ENCODE results near the gene POLR1C.
"Not testable (repeated sequence)": the region's sequence is repeated elsewhere in the genome, so short reads cannot be mapped to it uniquely, and the experiment has no call there.

POLR1C gene

DNA sequence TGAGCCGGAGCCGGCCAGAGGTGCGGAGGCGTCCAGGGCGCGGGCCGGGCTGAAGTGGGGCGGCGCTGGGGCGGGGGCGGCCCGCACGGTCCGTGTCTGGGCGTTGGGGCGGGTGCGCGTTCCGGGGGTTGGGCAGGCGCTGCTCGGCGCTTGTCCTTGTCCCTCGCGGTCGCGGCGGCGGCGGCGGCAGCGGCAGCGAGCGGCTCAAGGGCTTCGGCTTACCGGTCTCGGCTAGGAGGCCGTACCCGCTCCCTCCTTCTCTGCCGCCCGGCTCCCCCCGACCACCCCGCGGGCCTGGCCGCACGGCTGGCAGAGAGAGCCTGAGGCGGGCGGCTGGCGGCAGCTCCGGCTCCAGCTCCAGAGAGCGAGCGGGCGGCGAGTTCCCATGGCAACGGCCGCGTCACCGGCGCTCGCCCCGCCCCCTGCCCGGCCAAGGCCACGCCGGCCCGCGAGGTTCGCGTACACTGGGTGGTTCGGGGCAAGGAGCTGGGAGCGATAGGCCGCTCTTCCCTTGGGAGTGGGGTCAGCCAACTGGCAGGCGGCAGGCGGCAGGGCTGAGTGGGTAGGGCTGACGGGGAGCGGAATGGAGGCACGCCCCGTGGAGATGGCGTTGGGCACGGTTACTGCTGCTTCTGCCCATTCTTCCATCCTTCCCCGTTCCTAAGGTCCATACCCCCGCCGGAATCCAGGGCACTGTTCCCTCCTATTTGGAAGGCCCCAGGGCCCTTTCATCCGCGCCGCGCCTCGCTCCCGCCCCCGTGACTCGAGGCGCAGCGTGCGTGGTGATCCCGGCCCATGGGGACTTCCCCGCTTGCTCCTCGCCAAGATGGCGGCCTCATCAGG is 6.7 kb upstream of the POLR1C start, which contains the start of gene LRRC73:
LRRC73 (minus strand) TSS at position 363 of the 843 bp plus-strand sequence. CDS start 561 bp downstream, outside the sequence.
- peak; percentile 77 for DNase-seq (ENCODE audit: low spot score)

DNA sequence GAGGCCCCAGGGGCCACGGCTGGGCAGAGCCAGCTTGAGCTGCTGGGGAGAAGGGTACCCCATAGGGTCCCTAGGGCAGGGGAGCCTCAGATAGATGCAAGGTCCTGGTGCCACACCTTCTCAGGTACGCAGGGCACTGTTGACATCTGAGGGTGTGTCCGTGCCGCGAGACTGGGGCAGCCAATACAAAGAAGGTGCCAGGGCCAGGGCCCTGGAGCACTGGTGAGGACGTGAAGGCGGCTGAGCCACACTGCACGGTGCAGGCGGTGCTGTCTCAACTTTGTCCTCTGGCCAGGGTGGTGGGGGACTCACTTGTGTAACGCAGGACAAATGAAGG is 6.1 kb upstream of the POLR1C start:
- no peak for DNase-seq (ENCODE audit: low spot score)

DNA sequence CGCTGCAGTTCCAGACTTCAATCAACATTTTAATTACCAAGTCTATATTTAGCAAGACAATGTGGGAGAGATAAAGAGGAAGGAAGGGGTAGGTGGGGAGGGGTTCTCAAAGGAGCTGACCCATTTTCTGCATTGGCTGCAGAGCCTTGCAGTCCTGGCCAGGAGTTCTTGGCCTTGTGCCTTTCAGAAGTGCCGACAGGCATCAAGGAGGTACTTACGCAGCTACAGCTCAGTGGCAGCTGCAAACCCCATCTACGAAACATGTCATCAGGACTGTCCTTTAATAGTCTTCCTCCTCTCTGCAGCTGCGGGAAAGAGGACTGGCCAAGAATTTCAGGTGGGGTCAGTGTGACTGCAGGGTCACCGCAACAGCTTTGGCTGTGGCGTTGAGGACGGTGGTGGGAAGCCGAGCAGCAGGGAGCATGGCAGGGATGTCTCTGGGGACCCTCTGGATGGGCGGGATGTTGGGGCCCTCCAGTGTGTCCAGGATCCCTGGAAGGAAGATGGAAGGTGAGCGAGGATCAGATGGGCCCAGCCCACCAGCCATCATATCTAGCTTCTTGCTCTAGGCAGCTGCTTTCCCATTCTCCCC is 5.0 kb upstream of the POLR1C start:
- no peak for DNase-seq (ENCODE audit: low spot score)

- DNase-seq (ENCODE audit: low spot score): no peak
These were observed 1.1 kb upstream of the POLR1C start for GRCh38 chr6:43515808-43516207.

GRCh38 chr6:43516367-43516696 is 557 bp upstream of the POLR1C start:
- DNase-seq (ENCODE audit: low spot score): no peak

- DNase-seq (ENCODE audit: low spot score): no peak
These were observed 842 bp downstream of the POLR1C start for GRCh38 chr6:43517505-43518357.

DNA sequence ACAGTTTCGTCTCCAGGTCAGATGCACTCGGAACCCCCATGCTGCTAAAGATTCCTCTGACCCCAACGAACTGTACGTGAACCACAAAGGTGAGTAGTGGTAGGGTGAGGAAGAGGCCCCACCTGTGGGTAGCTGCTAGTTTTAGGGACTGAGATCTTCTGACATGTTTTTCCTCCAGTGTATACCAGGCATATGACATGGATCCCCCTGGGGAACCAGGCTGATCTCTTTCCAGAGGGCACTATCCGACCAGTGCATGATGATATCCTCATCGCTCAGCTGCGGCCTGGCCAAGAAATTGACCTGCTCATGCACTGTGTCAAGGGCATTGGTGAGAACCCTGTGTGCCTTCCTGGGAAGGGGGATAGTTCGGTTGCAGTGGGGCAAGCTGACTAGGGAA is 3.2 kb downstream of the POLR1C start:
- no peak for DNase-seq (ENCODE audit: low spot score)

DNA sequence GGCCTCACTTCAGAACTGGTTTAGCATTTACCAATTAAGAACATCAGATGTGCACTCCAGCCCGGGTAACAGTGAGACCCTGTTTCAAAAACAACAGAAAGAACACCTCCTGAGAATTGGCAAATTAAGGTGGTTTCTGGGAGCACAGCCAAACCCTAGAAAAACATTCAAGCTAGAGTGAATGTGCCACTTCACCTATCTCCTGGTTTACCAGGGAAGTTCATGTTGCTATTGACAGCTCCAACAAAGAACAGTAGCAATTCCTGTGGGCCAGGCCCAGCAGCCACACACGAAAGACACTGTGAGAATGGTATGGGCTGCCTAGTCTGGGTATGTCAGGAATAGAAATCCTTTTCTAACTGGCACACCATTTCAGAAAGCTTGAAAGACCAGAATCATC is 4.9 kb downstream of the POLR1C start:
- DNase-seq (ENCODE audit: low spot score): no peak

DNA sequence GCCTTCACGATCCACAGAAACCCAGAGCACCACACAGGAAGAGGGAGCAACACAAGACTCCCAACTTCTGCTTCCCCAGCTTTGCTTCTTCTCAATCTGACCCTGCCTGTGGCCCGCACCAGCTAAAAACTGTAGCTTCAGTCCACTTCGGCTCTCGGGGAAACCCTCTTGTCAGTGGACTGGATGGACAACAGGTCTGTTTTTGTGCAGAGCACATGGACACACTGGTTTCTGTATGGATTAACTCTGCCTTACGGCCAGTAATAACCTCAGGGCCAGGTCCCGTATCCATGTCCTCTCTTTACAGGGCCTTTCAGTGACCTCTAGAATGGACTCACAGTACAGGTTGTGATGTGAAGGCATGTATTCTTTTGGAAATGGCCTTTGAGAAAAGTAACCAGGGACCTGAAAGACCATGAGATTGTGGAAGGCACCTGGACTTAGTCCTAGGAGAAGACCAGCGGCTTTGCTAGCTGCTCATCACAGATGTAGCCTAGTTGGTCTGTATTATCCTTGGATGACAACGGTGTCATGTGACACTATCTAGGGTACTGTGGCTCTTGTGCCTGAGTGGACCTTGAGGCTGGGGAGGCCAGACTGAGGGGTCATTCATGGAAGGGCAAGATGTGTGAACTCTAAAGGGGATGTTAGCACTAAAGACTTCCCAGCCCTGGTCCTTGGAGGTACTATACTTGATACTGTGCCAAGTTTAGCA is 5.8 kb downstream of the POLR1C start:
- no peak for DNase-seq (ENCODE audit: low spot score)

DNA sequence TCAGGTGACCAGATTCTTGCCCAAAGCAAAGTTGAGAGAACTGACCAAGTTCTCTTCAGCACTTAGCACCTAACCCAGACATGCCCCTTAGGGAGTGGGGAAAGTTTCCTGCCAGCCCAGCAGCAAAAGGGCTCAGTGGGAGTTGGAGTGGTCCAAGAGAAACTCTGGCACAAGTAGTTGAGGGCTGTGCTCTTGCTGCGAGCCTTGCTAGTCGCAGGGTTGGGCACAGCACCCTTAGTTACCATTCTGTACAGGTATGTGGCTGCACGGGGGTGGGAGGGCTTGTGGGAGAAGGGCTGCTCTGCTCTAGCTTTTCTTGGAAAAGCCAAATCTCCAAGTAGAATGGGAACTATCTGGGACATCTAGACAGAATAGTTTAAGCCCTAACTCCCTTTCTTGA is 6.4 kb downstream of the POLR1C start:
- DNase-seq (ENCODE audit: low spot score): no peak

DNA sequence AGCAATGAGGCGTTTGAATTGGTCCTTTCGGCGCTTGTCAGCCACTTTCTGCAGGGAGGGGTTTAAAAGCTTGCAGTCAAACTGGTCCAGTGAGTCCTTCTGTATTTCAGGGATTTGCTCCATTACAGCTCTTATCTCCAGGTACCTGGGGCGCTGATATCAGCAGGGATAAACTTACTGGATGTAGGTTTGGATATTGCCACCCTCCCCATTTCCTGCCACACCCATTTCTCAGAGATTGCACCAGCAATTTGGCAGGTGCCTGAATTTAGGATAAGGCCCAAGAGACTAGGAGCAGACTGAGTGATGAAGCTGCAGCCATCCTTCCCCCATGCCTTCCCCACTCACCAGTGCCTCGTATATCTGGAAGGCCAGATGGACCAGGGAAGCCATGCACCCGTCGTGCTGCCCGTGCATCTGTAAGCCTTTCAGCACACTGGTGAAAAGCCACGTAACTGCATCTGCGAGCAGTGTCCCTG is 7.6 kb downstream of the POLR1C start:
- no peak for DNase-seq (ENCODE audit: low spot score)

GRCh38 chr6:43532201-43532600 is 15.3 kb downstream of the POLR1C start:
- DNase-seq (ENCODE audit: low spot score): no peak

DNA sequence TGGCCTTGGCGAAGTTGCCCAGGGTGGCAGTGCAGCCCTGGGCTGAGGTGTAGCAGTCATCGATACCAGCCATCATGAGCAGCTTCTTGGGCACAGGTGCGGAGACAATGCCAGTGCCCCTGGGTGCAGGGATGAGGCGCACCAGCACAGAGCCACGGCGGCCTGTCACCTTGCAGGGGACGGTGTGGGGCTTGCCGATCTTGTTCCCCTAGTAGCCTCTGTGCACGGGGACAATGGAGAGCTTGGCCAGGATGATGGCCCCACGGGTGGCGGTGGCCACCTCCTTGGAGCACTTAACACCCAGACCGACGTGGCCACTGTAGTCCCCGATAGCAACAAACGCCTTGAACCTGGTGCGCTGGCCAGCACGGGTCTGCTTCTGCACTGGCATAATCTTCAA is 22.1 kb downstream of the POLR1C start:
- DNase-seq (ENCODE audit: low spot score): not testable (repeated sequence)

DNA sequence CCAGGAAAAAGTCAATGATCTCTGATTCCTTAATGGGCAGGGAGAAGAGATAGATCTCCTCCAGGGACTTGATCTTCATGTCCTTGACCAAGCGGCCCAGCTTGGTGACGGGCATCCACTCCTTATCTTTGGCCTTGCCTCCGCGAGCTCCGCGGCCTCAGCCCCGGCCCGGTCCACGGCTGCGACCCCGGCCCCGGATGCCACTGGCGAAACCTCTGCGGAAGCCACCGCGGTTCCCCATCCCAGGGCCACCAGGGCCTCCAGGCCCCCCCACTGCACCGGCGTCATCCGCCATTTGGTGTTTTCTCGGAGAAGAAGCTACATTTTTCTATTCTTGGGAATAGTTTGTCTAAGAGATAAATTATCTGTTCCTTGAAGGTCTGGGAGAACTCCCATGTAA is 22.5 kb downstream of the POLR1C start:
- not testable (repeated sequence) for DNase-seq (ENCODE audit: low spot score)

DNA sequence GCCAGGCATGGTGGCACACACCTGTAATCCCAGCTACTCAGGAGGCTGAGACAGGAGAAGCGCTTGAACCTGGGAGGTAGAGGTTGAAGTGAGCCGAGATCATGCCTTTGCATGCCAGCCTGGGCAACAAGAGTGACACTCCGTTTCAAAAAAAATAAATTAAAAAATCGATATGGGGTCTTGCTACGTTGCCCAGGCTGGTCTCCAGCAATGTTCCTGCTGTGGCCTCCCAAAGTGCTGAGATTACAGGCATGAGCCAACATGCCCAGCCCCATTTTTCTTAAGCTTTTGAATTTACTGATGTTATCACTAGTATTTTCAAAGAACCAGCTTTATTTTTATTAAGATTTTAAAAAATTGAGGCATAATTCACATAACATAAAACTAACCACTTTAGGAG is 23.6 kb downstream of the POLR1C start:
- DNase-seq (ENCODE audit: low spot score): no peak

DNA sequence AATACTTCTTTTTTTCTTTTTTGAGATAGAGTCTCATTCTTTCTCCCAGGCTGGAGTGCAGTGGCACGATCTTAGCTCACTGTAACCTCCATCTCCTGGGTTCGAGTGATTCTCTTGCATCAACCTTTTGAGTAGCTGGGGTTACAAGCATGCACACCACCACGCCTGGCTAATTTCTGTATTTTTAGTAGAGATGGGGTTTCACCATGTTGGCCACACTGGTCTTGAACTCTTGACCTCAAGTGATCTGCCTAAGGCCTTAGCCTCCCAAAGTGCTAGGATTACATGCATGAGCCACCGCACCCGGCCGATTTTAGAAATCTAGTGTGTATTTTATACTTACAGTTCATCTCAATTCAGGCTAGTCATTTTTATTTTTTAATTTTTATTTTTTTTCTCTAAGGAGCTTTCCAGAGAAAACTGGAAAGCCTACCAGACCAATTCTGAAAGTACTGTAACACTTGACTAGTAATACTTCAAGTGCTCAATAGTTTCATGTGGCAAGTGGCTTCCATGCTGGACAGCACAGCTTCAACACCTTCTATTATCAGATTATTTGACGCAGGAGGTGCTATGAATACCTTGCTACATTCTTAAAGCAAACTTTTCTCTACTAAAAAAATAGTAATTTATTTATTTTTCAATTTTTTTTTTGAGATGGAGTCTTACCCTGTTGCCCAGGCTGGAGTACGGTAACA is 25.0 kb downstream of the POLR1C start:
- no peak for DNase-seq (ENCODE audit: low spot score)

GRCh38 chr6:43544461-43544860 is 27.6 kb downstream of the POLR1C start:
- DNase-seq (ENCODE audit: low spot score): no peak

GRCh38 chr6:43547222-43547621 is 30.3 kb downstream of the POLR1C start:
- no peak for DNase-seq (ENCODE audit: low spot score)

- DNase-seq (ENCODE audit: low spot score): not testable (repeated sequence)
These were observed 40.7 kb downstream of the POLR1C start for GRCh38 chr6:43557620-43558019.

DNA sequence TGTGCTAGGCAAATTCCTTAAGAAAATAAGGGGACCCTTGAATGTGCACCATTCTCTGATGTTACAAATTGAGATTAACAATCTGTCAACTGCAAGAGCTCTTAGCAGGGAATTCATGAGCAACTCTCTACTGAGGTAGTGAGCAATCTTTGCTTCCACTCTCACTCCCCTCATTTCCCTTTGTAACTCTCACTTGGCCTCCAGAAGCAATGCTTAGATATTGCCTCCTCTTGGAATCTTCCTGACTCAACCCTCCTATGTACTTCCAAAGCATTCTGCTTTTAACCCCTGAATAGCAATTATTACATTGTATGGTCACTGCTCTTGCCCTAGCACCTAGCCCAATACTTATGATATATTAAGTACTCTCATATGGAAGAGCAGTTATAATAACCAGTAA is 42.4 kb downstream of the POLR1C start:
- DNase-seq (ENCODE audit: low spot score): no peak

DNA sequence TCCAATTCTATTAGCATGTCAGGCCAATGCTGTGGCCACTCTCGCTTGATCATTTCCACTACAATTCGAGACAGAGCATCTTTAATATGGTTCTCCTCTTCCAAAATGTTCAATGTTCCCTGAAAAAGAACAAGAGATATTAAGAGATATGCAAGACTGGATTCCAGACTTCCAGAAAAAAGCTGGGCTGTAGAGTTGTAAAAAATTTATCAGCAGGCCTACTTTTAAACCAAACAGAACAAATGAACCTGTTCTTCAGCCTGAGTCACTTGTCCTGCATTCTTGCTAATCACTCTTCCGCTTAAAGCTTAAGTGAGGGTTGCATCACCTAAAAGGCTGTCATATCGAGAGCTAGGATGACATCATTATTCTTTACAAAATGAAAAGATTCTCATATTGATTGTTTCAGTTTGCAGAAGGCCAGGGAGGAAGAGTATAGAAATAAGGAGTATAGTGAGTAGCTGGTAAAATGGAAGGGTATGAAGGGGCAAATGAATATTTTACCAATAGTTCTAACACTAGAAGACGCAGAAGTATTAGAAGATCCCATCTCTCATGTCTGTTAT is 54.1 kb downstream of the POLR1C start:
- no peak for DNase-seq (ENCODE audit: low spot score)

Measured in germinal center (tissue), 1 donor.